Adrenal gland (tissue), 5 donors: Measurements from ENCODE around the gene RAB40C.

ENCODE experiments used
- CTCF ChIP-seq, 6 experiments: fragments of 450-650 bp in 4 of 6; fragments of 200-600 bp in 2 of 6; sonication (generic) in 1 of 6; IDR thresholded peaks; 1 replicate in 5 of 6; 2 replicates in 1 of 6; pipeline versions ENCODE4 v1.5.1 to v1.8.0; 2016 to 2021; ENCODE audit warnings: antibody characterized with exemption in 6 of 6, mild to moderate bottlenecking in 2 of 6, moderate library complexity in 1 of 6
- POLR2A ChIP-seq, 2 donors: fragments of 450-650 bp; IDR thresholded peaks; one replicate each; pipeline ENCODE4 v1.6.1; 2017; ENCODE audit warnings: antibody characterized with exemption in 2 of 2, mild to moderate bottlenecking in 2 of 2, moderate library complexity in 1 of 2
- donor health status: DM: no; HTN: no; CAD: no.

DNA sequence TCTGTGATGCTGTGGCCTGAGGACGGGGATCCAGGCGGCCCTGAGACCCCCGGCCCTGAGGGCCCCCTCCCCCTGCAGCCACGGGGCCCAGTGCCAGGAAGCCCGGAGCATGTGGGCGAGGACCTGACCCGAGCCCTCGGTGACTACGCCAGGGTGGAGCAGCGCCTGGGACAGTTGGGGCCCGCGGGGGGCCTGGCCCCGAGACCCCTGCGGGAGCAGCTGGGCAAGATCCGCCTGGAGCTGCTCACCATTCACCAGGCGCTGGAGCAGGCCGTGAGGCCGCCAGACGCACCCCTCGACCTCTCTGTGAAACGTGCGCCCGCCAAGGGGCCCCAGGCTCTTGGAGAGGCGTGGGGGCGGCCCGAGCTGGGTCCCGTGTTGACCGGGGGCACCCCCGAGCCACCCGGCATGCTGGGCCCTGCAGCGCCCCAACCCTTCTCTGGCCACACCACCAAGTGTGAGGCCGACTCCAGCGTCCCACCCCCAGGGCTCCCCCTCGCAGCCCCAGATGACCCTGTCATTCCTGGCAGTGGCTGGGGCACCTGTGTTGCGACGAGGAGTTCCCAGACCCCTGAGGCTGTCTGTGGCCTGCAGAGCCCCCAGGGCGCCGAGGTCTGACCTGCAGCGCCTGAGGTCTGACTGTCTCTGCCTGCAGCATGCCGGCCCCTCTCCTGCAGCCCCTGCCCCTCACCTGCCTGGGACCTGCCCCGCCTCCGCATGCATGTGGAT, 25.0 kb upstream of the RAB40C start:
- TF ChIP-seq POLR2A (IDR thresholded peaks at IDR 0.05) (no peak), CTCF (IDR thresholded peaks at IDR 0.05) (no peak)
